Measurements from ENCODE around the gene IFT122.

GRCh38 chr3:129416415-129416814 is 23.6 kb upstream of the IFT122 start:
- TF ChIP-seq CTCF (IDR thresholded peaks at IDR 0.05), result no peak
- TF ChIP-seq POLR2A (IDR thresholded peaks at IDR 0.05), result no peak
